Measurements from ENCODE around the gene ZNF804A.

Gene ZNF804A

DNA sequence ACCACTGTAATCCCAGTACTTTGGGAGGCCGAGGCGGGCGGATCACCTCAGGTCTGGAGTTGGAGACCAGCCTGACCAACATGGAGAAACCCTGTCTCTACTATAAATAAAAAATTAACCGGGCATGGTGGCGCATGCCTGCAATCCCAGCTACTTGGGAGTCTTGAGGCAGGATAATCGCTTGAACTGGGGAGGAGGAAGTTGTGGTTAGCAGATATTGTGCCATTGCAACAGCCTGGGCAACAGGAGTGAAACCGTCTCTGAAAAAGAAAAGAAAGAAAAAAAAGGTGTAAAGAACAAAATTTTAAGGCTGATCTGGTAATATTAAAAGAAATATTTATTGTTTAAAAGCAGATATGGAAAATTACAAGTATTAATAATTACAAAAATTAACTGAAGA, 29.7 kb downstream of the ZNF804A start:
- no peaks in the 10 kb centered on the region for H3K27me3 ChIP-seq
- no peaks in the 10 kb centered on the region for H3K4me1 ChIP-seq
- TF ChIP-seq, protein P1, sequence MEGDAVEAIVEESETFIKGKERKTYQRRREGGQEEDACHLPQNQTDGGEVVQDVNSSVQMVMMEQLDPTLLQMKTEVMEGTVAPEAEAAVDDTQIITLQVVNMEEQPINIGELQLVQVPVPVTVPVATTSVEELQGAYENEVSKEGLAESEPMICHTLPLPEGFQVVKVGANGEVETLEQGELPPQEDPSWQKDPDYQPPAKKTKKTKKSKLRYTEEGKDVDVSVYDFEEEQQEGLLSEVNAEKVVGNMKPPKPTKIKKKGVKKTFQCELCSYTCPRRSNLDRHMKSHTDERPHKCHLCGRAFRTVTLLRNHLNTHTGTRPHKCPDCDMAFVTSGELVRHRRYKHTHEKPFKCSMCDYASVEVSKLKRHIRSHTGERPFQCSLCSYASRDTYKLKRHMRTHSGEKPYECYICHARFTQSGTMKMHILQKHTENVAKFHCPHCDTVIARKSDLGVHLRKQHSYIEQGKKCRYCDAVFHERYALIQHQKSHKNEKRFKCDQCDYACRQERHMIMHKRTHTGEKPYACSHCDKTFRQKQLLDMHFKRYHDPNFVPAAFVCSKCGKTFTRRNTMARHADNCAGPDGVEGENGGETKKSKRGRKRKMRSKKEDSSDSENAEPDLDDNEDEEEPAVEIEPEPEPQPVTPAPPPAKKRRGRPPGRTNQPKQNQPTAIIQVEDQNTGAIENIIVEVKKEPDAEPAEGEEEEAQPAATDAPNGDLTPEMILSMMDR (IDR thresholded peaks at IDR 0.05), result no peak
- no peaks in the 10 kb centered on the region for H3K36me3 ChIP-seq
- H3K4me3 ChIP-seq, result no peak overlapping the region
- DNase-seq, result no peak
- intact Hi-C loops (cut with DNase I; ENCODE audit: low total_unique reads), result no loop called here
- H3K27ac ChIP-seq, result no peak overlapping the region
- H3K9me3 ChIP-seq, result no peaks in the 10 kb centered on the region

DNA sequence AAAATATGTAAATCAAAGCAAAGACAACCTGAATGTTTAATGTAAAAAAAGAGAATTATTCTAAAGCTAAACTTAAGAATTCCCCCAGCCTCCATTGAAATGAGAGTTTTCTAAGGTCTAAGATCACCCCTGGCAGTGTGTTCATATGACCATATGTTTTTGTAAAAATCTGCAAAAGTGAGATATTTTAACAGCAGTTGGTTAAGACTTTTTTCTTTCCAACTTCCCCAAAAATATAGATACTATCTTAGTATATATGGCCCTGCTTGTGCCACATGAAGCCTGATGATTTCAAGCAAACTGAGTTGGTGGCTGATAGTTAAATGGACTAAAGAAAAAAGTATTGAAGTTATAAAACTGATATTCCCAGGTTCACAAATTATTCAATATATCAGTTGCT, 35.4 kb downstream of the ZNF804A start:
- intact Hi-C loops (cut with DNase I; ENCODE audit: low total_unique reads), result no loop called here
- Histone ChIP-seq H3K27me3 (no peaks in the 10 kb centered on the region), H3K27ac (no peak overlapping the region), H3K4me3 (no peak overlapping the region), H3K36me3 (no peaks in the 10 kb centered on the region), H3K4me1 (no peaks in the 10 kb centered on the region), H3K9me3 (no peaks in the 10 kb centered on the region)
- DNase-seq, result no peak
- TF ChIP-seq, protein P1 (IDR thresholded peaks at IDR 0.05), result no peak

DNA sequence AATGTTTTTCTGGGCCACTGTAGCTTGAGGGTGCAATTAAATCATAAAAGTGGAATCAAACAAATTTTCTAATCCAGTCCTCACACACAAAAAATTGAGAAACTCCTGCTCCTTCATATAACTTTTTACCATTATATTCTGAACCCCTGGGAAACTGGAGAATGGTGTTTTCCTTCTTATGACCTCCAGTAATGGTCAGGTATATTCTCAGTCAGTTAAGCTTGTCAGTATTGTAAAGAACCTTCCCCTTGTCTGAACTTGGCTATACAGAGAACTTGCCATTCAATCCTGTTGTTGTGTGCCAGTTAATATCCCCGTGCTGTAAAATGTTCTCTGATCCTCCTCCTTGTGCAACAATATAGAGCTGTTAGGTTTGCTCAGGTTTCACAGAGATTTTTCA, 39.5 kb downstream of the ZNF804A start:
- H3K36me3 ChIP-seq, result no peaks in the 10 kb centered on the region
- TF ChIP-seq, protein P1 (IDR thresholded peaks at IDR 0.05), result no peak

DNA sequence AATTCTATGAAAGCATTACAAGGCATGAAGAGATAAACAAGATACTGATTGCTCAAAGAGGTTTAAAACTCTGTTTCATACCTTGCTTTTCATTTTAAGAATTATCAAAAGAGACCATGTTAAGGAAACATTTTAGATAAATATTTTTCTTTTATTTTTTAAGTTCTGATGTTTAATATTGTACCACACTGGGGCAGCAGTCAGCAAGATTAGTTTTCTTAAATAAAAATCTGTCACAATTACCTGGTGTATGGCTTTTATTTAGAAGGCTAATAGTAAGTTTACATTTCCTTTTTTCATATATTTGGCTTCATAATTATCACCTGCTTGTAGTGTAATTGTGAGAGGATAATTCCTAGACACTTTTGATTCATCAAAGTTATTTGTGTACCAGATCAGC, 46.4 kb downstream of the ZNF804A start:
- intact Hi-C loops (cut with DNase I; ENCODE audit: low total_unique reads), result no loop called here
- no peak for DNase-seq

More for the DNA sequence above, 39.5 kb downstream of the ZNF804A start:
- H3K27me3 ChIP-seq, result no peaks in the 10 kb centered on the region
- no peaks in the 10 kb centered on the region for H3K4me1 ChIP-seq
- H3K27ac ChIP-seq, result no peak overlapping the region
- DNase-seq, result no peak
- no peaks in the 10 kb centered on the region for H3K9me3 ChIP-seq
- intact Hi-C loops (cut with DNase I; ENCODE audit: low total_unique reads), result no loop called here
- no peak overlapping the region for H3K4me3 ChIP-seq

DNA sequence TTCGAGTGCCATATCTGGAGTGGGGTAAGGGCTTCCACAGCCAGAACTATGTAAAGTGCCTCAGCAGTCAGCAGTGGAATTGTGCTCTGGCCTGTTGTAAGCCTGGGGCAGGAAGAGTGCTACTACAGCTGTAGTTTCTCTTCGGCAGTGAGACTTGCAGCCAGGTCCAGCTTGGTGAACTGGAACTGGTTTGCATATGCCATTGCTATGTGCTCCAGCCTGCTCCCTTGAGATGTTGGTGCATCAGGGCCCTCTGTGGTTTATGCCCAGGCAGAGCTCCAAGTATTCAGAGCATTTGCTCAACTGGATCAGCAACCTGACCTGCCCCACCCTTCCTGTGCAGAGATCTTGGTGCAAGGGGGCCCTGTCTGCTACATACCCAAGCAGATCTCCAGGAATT, 47.8 kb downstream of the ZNF804A start:
- no peaks in the 10 kb centered on the region for H3K4me1 ChIP-seq
- no peak overlapping the region for H3K27ac ChIP-seq
- intact Hi-C loops (cut with DNase I; ENCODE audit: low total_unique reads), result no loop called here
- H3K4me3 ChIP-seq, result no peak overlapping the region
- no peak for DNase-seq
- no peaks in the 10 kb centered on the region for H3K27me3 ChIP-seq
- TF ChIP-seq, protein P1 (IDR thresholded peaks at IDR 0.05), result no peak
- no peaks in the 10 kb centered on the region for H3K36me3 ChIP-seq
- H3K9me3 ChIP-seq, result no peaks in the 10 kb centered on the region

More for the DNA sequence above, 46.4 kb downstream of the ZNF804A start:
- H3K27me3 ChIP-seq, result no peaks in the 10 kb centered on the region
- H3K4me3 ChIP-seq, result no peak overlapping the region
- H3K36me3 ChIP-seq, result no peaks in the 10 kb centered on the region
- no peaks in the 10 kb centered on the region for H3K9me3 ChIP-seq
- H3K4me1 ChIP-seq, result no peaks in the 10 kb centered on the region
- no peak overlapping the region for H3K27ac ChIP-seq
- TF ChIP-seq, protein P1 (IDR thresholded peaks at IDR 0.05), result no peak

DNA sequence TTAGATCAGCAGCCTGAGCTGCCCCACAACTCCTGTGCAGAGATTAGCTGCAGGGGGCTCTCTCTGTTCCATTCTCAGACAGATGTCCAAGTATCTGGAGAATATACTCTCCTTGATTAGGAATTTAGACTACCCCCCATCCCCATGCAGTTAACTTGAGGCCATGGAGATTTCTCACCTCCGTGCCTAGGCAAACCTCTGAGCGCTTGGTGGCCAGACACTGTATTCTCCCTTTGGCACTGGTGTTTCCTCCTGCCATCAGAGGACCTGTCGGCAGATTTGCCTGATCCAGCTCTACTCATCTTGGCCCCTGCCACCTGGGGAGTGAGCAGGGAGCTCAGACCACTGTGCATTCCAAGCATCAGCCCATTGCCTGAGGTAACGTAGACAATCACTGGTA, 48.3 kb downstream of the ZNF804A start:
- H3K27me3 ChIP-seq, result no peaks in the 10 kb centered on the region
- DNase-seq, result no peak
- no peak overlapping the region for H3K27ac ChIP-seq
- no peaks in the 10 kb centered on the region for H3K4me1 ChIP-seq
- intact Hi-C loops (cut with DNase I; ENCODE audit: low total_unique reads), result no loop called here
- no peaks in the 10 kb centered on the region for H3K36me3 ChIP-seq
- no peaks in the 10 kb centered on the region for H3K9me3 ChIP-seq
- TF ChIP-seq, protein P1 (IDR thresholded peaks at IDR 0.05), result no peak
- H3K4me3 ChIP-seq, result no peak overlapping the region

Data from tibial artery (tissue), 4 donors.